ENCODE measurements around the gene EEF1G. TPM values are rescaled to one million over a fixed set of nuclear protein-coding genes. Genes with fewer than 3 reads are reported as not detected.

EEF1G gene
- total and polyA plus RNA-seq, 2 donors (not counting 1 experiment from before 2014, with no cell fraction given) = 1,582 to 1,867 TPM

GRCh38 chr11:62536301-62536957, 37.3 kb downstream of the EEF1G start:
- peaks cover 10 to 59% of the 10 kb centered on the region in 2 experiments for H3K36me3 ChIP-seq (replicated peaks in 1 of 2; ENCODE audit: control extremely low read depth in 1 of 2, control insufficient read depth in 1 of 2, extremely low read depth in 1 of 2, insufficient read depth in 2 of 2, low read length in 1 of 2)
- no peak overlapping the region for H3K4me2 ChIP-seq (replicated peaks; ENCODE audit: low read depth, low read length, poor library complexity, severe bottlenecking)
- DNase-seq (no peak), ATAC-seq (ENCODE audit: low read depth) (no peak)
- H3K4me1 ChIP-seq (ENCODE audit: control insufficient read depth in 2 of 2, insufficient read depth in 2 of 2, low read length in 2 of 2) = peaks cover 31 to 37% of the 10 kb centered on the region in 2 donors
- H3K9ac ChIP-seq (ENCODE audit: low read length) = no peak overlapping the region
- peaks cover 94% of the 10 kb centered on the region for H4K20me1 ChIP-seq (ENCODE audit: control insufficient read depth, insufficient read depth, low read length, poor library complexity, severe bottlenecking)
- CTCF ChIA-PET = interaction anchor here (10.9 to 11.1 kb wide), 2 partner anchors 19 to 112 kb away, joined by 207 to 376 read pairs; no protein-coding TSS in a partner anchor
- H3K4me3 ChIP-seq (ENCODE audit: control extremely low read depth in 1 of 5, extremely low read depth in 1 of 5, insufficient read depth in 1 of 5, low read depth in 2 of 5, low read length in 4 of 5) = no peak overlapping the region
- Mint-ChIP-seq H3K27ac (peak overlapping the region; percentile 37), H3K4me3 (no peak overlapping the region), H3K9me3 (ENCODE audit: insufficient read depth) (no peaks in the 10 kb centered on the region), H3K4me1 (peaks cover 40% of the 10 kb centered on the region), H3K27me3 (no peaks in the 10 kb centered on the region)
- 96% methylated on average over 19 of the region's 21 CpGs for WGBS (ENCODE audit: insufficient coverage)
- POLR2A ChIA-PET = no interaction called here
- intact Hi-C loops (cut with micrococcal nuclease) = no loop called here
- H3K9me3 ChIP-seq (ENCODE audit: control extremely low read depth in 1 of 3, control insufficient read depth in 2 of 3, insufficient read depth in 1 of 3, low read length in 2 of 3) = no peaks in the 10 kb centered on the region
- H3K79me2 ChIP-seq (ENCODE audit: control insufficient read depth, insufficient read depth, low read length) = peaks cover 82% of the 10 kb centered on the region
- H2AFZ ChIP-seq (ENCODE audit: insufficient read depth, low read depth, low read length, poor library complexity, severe bottlenecking) = no peak overlapping the region
- TF ChIP-seq EZH2 (IDR thresholded peaks at IDR 0.05; ENCODE audit: borderline replicate concordance, insufficient read depth, low read depth, low read length, poor library complexity, severe bottlenecking) = no peak
- TF ChIP-seq, protein P1, sequence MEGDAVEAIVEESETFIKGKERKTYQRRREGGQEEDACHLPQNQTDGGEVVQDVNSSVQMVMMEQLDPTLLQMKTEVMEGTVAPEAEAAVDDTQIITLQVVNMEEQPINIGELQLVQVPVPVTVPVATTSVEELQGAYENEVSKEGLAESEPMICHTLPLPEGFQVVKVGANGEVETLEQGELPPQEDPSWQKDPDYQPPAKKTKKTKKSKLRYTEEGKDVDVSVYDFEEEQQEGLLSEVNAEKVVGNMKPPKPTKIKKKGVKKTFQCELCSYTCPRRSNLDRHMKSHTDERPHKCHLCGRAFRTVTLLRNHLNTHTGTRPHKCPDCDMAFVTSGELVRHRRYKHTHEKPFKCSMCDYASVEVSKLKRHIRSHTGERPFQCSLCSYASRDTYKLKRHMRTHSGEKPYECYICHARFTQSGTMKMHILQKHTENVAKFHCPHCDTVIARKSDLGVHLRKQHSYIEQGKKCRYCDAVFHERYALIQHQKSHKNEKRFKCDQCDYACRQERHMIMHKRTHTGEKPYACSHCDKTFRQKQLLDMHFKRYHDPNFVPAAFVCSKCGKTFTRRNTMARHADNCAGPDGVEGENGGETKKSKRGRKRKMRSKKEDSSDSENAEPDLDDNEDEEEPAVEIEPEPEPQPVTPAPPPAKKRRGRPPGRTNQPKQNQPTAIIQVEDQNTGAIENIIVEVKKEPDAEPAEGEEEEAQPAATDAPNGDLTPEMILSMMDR (IDR thresholded peaks at IDR 0.05) = no peak
- no peak overlapping the region for H3K27ac ChIP-seq (ENCODE audit: low read length in 2 of 2)
- H3K27me3 ChIP-seq (replicated peaks in 1 of 4; ENCODE audit: control extremely low read depth in 1 of 4, control insufficient read depth in 3 of 4, insufficient read depth in 4 of 4, low read length in 3 of 4) = no peaks in the 10 kb centered on the region

DNA sequence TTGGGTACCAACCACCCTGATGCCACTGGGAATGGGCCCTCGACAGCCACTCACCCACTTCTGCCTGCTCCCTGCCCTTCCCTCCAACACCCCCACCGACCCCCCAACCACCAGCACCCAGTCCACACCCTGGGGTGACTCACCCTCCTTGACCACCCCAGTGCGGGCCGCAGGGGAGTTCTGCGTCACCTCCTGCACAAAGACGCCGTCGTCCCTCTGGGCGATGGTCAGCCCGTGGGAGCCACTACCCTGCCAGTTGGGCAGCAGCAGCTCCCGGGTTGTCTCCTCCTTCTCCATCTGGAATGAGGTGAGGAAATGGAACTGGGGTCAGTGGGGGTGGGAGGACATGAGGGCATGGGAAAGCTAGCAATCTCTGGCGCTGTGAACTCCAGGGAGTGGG, 37.9 kb downstream of the EEF1G start:
- Histone ChIP-seq H3K27me3 (replicated peaks in 1 of 4; ENCODE audit: control extremely low read depth in 1 of 4, control insufficient read depth in 3 of 4, insufficient read depth in 4 of 4, low read length in 3 of 4) (no peaks in the 10 kb centered on the region), H3K4me2 (replicated peaks; ENCODE audit: low read depth, low read length, poor library complexity, severe bottlenecking) (no peak overlapping the region), H3K4me1 (ENCODE audit: control insufficient read depth in 2 of 2, insufficient read depth in 2 of 2, low read length in 2 of 2) (peaks cover 26 to 30% of the 10 kb centered on the region in 2 donors), H3K4me3 (ENCODE audit: control extremely low read depth in 1 of 5, extremely low read depth in 1 of 5, insufficient read depth in 1 of 5, low read depth in 2 of 5, low read length in 4 of 5) (no peak overlapping the region), H3K79me2 (ENCODE audit: control insufficient read depth, insufficient read depth, low read length) (peaks cover 83% of the 10 kb centered on the region), H3K9ac (ENCODE audit: low read length) (no peak overlapping the region), H3K36me3 (replicated peaks in 1 of 2; ENCODE audit: control extremely low read depth in 1 of 2, control insufficient read depth in 1 of 2, extremely low read depth in 1 of 2, insufficient read depth in 2 of 2, low read length in 1 of 2) (peaks cover 10 to 65% of the 10 kb centered on the region in 2 experiments), H2AFZ (ENCODE audit: insufficient read depth, low read depth, low read length, poor library complexity, severe bottlenecking) (no peak overlapping the region), H4K20me1 (ENCODE audit: control insufficient read depth, insufficient read depth, low read length, poor library complexity, severe bottlenecking) (peaks cover 98% of the 10 kb centered on the region), H3K27ac (ENCODE audit: low read length in 2 of 2) (no peak overlapping the region), H3K9me3 (ENCODE audit: control extremely low read depth in 1 of 3, control insufficient read depth in 2 of 3, insufficient read depth in 1 of 3, low read length in 2 of 3) (no peaks in the 10 kb centered on the region)
- Mint-ChIP-seq H3K4me3 (no peak overlapping the region), H3K27me3 (no peaks in the 10 kb centered on the region), H3K4me1 (peaks cover 34% of the 10 kb centered on the region), H3K9me3 (ENCODE audit: insufficient read depth) (no peaks in the 10 kb centered on the region), H3K27ac (no peak overlapping the region)
- ChIA-PET CTCF (interaction anchor here (10.9 to 11.1 kb wide), 2 partner anchors 20 to 111 kb away, joined by 207 to 376 read pairs; no protein-coding TSS in a partner anchor), POLR2A (no interaction called here)
- no peak for ATAC-seq (ENCODE audit: low read depth)
- intact Hi-C loops (cut with micrococcal nuclease) = no loop called here
- no peak for DNase-seq
- WGBS (ENCODE audit: insufficient coverage) = 98% methylated on average over 11 of the region's 12 CpGs
- TF ChIP-seq, protein P1 (IDR thresholded peaks at IDR 0.05) = no peak
- TF ChIP-seq EZH2 (IDR thresholded peaks at IDR 0.05; ENCODE audit: borderline replicate concordance, insufficient read depth, low read depth, low read length, poor library complexity, severe bottlenecking) = no peak

Measured in B cell (primary cell).